Neural cell (in vitro differentiated cells): Measurements from ENCODE around the gene FBXW2.

Experiments
- RAD21 ChIP-seq: fragments of 450-650 bp; conservative IDR thresholded peaks from 2 replicates; pipeline ENCODE4 v1.6.1; 2014; ENCODE audit warnings: antibody characterized with exemption, mild to moderate bottlenecking, moderate library complexity
- SMC3 ChIP-seq: fragments of 450-650 bp; conservative IDR thresholded peaks from 2 replicates; pipeline ENCODE4 v1.6.1; 2014; ENCODE audit warnings: antibody characterized with exemption, mild to moderate bottlenecking, moderate library complexity; ENCODE audit not compliant: poor library complexity
- TF ChIP-seq, protein P1 (sequence below): fragments of 450-650 bp; IDR thresholded peaks from 2 replicates; pipeline ENCODE4 v1.5.1; 2014; ENCODE audit warnings: antibody characterized with exemption, mild to moderate bottlenecking, moderate library complexity; ENCODE audit not compliant: poor library complexity, severe bottlenecking

DNA sequence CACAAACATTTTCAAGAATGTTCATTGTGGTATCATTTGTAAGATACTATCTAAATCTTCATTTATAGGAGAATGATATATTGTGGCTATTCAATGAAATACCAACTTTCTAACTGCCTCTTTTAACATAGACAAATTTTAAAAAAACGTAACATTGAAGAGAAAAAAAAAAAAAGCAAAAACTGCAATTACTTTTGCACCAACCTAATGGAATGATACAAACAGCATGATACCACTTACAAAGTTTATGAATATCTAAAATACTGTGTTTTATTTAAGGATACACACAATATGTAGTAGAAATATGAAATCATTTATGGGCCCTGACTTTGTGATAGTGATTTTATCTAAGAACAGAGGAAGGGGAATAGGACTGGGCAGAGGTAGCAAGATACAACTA, 25.4 kb upstream of the FBXW2 start:
- TF ChIP-seq, protein P1, sequence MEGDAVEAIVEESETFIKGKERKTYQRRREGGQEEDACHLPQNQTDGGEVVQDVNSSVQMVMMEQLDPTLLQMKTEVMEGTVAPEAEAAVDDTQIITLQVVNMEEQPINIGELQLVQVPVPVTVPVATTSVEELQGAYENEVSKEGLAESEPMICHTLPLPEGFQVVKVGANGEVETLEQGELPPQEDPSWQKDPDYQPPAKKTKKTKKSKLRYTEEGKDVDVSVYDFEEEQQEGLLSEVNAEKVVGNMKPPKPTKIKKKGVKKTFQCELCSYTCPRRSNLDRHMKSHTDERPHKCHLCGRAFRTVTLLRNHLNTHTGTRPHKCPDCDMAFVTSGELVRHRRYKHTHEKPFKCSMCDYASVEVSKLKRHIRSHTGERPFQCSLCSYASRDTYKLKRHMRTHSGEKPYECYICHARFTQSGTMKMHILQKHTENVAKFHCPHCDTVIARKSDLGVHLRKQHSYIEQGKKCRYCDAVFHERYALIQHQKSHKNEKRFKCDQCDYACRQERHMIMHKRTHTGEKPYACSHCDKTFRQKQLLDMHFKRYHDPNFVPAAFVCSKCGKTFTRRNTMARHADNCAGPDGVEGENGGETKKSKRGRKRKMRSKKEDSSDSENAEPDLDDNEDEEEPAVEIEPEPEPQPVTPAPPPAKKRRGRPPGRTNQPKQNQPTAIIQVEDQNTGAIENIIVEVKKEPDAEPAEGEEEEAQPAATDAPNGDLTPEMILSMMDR, result no peak
- TF ChIP-seq SMC3, result no peak
- TF ChIP-seq RAD21, result no peak
